ENCODE data around the gene NT5DC4. TPM values are rescaled to one million over a fixed set of nuclear protein-coding genes. Genes with fewer than 3 reads are reported as not detected.

Gene NT5DC4
- total and polyA plus RNA-seq, 5 donors = not detected

- no peak overlapping the region for H3K27ac ChIP-seq (ENCODE audit: low read length)
- DNase-seq (no peak), ATAC-seq (no peak)
- no peak overlapping the region for H3K4me3 ChIP-seq (ENCODE audit: low read length)
- 85% methylated on average over 21 of the region's 21 CpGs for WGBS
- no peaks in the 10 kb centered on the region for H3K4me1 ChIP-seq (ENCODE audit: control insufficient read depth, insufficient read depth, low read length)
- H3K9me3 ChIP-seq (ENCODE audit: control insufficient read depth, low read length) = no peaks in the 10 kb centered on the region
- intact Hi-C loops (cut with DNase I) = loop anchor here (5.0 kb wide), 2 partner anchors 98 to 123 kb away; no protein-coding TSS in a partner anchor
- H3K27me3 ChIP-seq (ENCODE audit: control insufficient read depth, insufficient read depth) = no peaks in the 10 kb centered on the region
Measured at GRCh38 chr2:112724591-112725525, 4.0 kb downstream of the NT5DC4 start.

GRCh38 chr2:112725545-112726457 is 5.0 kb downstream of the NT5DC4 start:
- DNase-seq = no peak
- intact Hi-C loops (cut with DNase I) = loop anchor here (2.0 to 5.0 kb wide), 4 partner anchors 98 to 125 kb away; no protein-coding TSS in a partner anchor
- no peak for ATAC-seq
- no peaks in the 10 kb centered on the region for H3K27me3 ChIP-seq (ENCODE audit: control insufficient read depth, insufficient read depth)
- no peak overlapping the region for H3K4me3 ChIP-seq (ENCODE audit: low read length)
- H3K4me1 ChIP-seq (ENCODE audit: control insufficient read depth, insufficient read depth, low read length) = no peaks in the 10 kb centered on the region
- H3K27ac ChIP-seq (ENCODE audit: low read length) = no peak overlapping the region
- no peaks in the 10 kb centered on the region for H3K9me3 ChIP-seq (ENCODE audit: control insufficient read depth, low read length)
- 91% methylated on average over 15 of the region's 15 CpGs for WGBS

- intact Hi-C loops (cut with DNase I) = loop anchor here (2.0 to 5.0 kb wide), 4 partner anchors 99 to 126 kb away; no protein-coding TSS in a partner anchor
- DNase-seq = peak; percentile 89 to 96 (median 95)
- Histone ChIP-seq H3K4me1 (ENCODE audit: control insufficient read depth, insufficient read depth, low read length) (no peaks in the 10 kb centered on the region), H3K4me3 (ENCODE audit: low read length) (no peak overlapping the region), H3K9me3 (ENCODE audit: control insufficient read depth, low read length) (no peaks in the 10 kb centered on the region), H3K27me3 (ENCODE audit: control insufficient read depth, insufficient read depth) (no peaks in the 10 kb centered on the region), H3K27ac (ENCODE audit: low read length) (no peak overlapping the region)
- peak; percentile 91 to 93 for ATAC-seq
- 29% methylated on average over 19 of the region's 19 CpGs for WGBS
Measured at GRCh38 chr2:112726487-112727190, 5.8 kb downstream of the NT5DC4 start.

GRCh38 chr2:112727276-112728028 is 6.6 kb downstream of the NT5DC4 start:
- ATAC-seq = no peak
- no peak overlapping the region for H3K4me3 ChIP-seq (ENCODE audit: low read length)
- no peak for DNase-seq
- no peaks in the 10 kb centered on the region for H3K9me3 ChIP-seq (ENCODE audit: control insufficient read depth, low read length)
- intact Hi-C loops (cut with DNase I) = loop anchor here (2.0 to 5.0 kb wide), 4 partner anchors 100 to 127 kb away; no protein-coding TSS in a partner anchor
- no peaks in the 10 kb centered on the region for H3K4me1 ChIP-seq (ENCODE audit: control insufficient read depth, insufficient read depth, low read length)
- WGBS = 76% methylated on average over 19 of the region's 19 CpGs
- no peak overlapping the region for H3K27ac ChIP-seq (ENCODE audit: low read length)
- no peaks in the 10 kb centered on the region for H3K27me3 ChIP-seq (ENCODE audit: control insufficient read depth, insufficient read depth)

- Histone ChIP-seq H3K4me3 (ENCODE audit: low read length) (no peak overlapping the region), H3K4me1 (ENCODE audit: control insufficient read depth, insufficient read depth, low read length) (no peaks in the 10 kb centered on the region)
- WGBS = 42% methylated on average over 4 of the region's 4 CpGs
Measured at GRCh38 chr2:112728029-112728362, 7.2 kb downstream of the NT5DC4 start.

GRCh38 chr2:112728378-112729175 is 7.8 kb downstream of the NT5DC4 start:
- intact Hi-C loops (cut with DNase I) = loop anchor here (5.0 kb wide), 2 partner anchors 101 to 126 kb away; no protein-coding TSS in a partner anchor

More at GRCh38 chr2:112728029-112728362, 7.2 kb downstream of the NT5DC4 start:
- no peak for ATAC-seq
- no peak for DNase-seq
- intact Hi-C loops (cut with DNase I) = loop anchor here (5.0 kb wide), 2 partner anchors 101 to 126 kb away; no protein-coding TSS in a partner anchor
- H3K9me3 ChIP-seq (ENCODE audit: control insufficient read depth, low read length) = no peaks in the 10 kb centered on the region
- no peak overlapping the region for H3K27ac ChIP-seq (ENCODE audit: low read length)
- H3K27me3 ChIP-seq (ENCODE audit: control insufficient read depth, insufficient read depth) = no peaks in the 10 kb centered on the region

GRCh38 chr2:112730216-112730615 is 9.4 kb downstream of the NT5DC4 start:
- 78% methylated on average over 8 of the region's 8 CpGs for WGBS
- DNase-seq = no peak
- H3K9me3 ChIP-seq (ENCODE audit: control insufficient read depth, low read length) = no peaks in the 10 kb centered on the region
- H3K27me3 ChIP-seq (ENCODE audit: control insufficient read depth, insufficient read depth) = no peaks in the 10 kb centered on the region
- H3K4me1 ChIP-seq (ENCODE audit: control insufficient read depth, insufficient read depth, low read length) = no peaks in the 10 kb centered on the region
- intact Hi-C loops (cut with DNase I) = no loop called here
- ATAC-seq = no peak
- H3K4me3 ChIP-seq (ENCODE audit: low read length) = no peak overlapping the region
- no peak overlapping the region for H3K27ac ChIP-seq (ENCODE audit: low read length)

More at GRCh38 chr2:112728378-112729175, 7.8 kb downstream of the NT5DC4 start:
- Histone ChIP-seq H3K4me3 (ENCODE audit: low read length) (no peak overlapping the region), H3K27me3 (ENCODE audit: control insufficient read depth, insufficient read depth) (no peaks in the 10 kb centered on the region), H3K9me3 (ENCODE audit: control insufficient read depth, low read length) (no peaks in the 10 kb centered on the region), H3K27ac (ENCODE audit: low read length) (no peak overlapping the region), H3K4me1 (ENCODE audit: control insufficient read depth, insufficient read depth, low read length) (no peaks in the 10 kb centered on the region)
- WGBS = 49% methylated on average over 11 of the region's 11 CpGs
- DNase-seq (no peak), ATAC-seq (no peak)

GRCh38 chr2:112730791-112731190 is 10.0 kb downstream of the NT5DC4 start:
- no peak for DNase-seq
- H3K4me1 ChIP-seq (ENCODE audit: control insufficient read depth, insufficient read depth, low read length) = no peaks in the 10 kb centered on the region
- 83% methylated on average over 5 of the region's 5 CpGs for WGBS
- no peak overlapping the region for H3K4me3 ChIP-seq (ENCODE audit: low read length)
- intact Hi-C loops (cut with DNase I) = no loop called here
- H3K27ac ChIP-seq (ENCODE audit: low read length) = no peak overlapping the region
- no peaks in the 10 kb centered on the region for H3K9me3 ChIP-seq (ENCODE audit: control insufficient read depth, low read length)
- no peak for ATAC-seq
- no peaks in the 10 kb centered on the region for H3K27me3 ChIP-seq (ENCODE audit: control insufficient read depth, insufficient read depth)

GRCh38 chr2:112731479-112731878 is 10.7 kb downstream of the NT5DC4 start:
- H3K27ac ChIP-seq (ENCODE audit: low read length) = no peak overlapping the region
- H3K4me3 ChIP-seq (ENCODE audit: low read length) = no peak overlapping the region
- no peaks in the 10 kb centered on the region for H3K27me3 ChIP-seq (ENCODE audit: control insufficient read depth, insufficient read depth)
- H3K9me3 ChIP-seq (ENCODE audit: control insufficient read depth, low read length) = no peaks in the 10 kb centered on the region
- H3K4me1 ChIP-seq (ENCODE audit: control insufficient read depth, insufficient read depth, low read length) = no peaks in the 10 kb centered on the region
- ATAC-seq = no peak
- 89% methylated on average over 2 of the region's 2 CpGs for WGBS
- DNase-seq = no peak
- intact Hi-C loops (cut with DNase I) = no loop called here
